Tibial nerve (tissue), 4 donors: Measurements from ENCODE around the gene SPRYD3. TPM values are rescaled to one million over a fixed set of nuclear protein-coding genes. Genes with fewer than 3 reads are reported as not detected.
A peak's percentile ranks its signal among the peaks of the same experiment; 100 is the strongest.

ENCODE experiments used
- DNase-seq, 2 donors: peaks; one replicate each; pipeline ENCODE4 v3.0.0-alpha.2; 2019; ENCODE audit warnings: low spot score in 2 of 2
- H3K27ac ChIP-seq, 4 donors: fragments of 200-600 bp; sonication (generic) in 3 of 4; one replicate each; pipeline ENCODE4 v1.5.1; 2017 to 2019; ENCODE audit warnings: mild to moderate bottlenecking in 1 of 4
- H3K27me3 ChIP-seq, 2 donors: fragments of 200-600 bp; sonication (generic) in 1 of 2; one replicate each; pipeline versions ENCODE4 v1.5.1 to v1.6.0; 2017 to 2019
- H3K36me3 ChIP-seq, 3 donors: fragments of 200-600 bp; sonication (generic); one replicate each; pipeline ENCODE4 v1.5.1; 2018 to 2019
- H3K4me1 ChIP-seq, 4 donors: fragments of 200-600 bp; sonication (generic) in 3 of 4; one replicate each; pipeline ENCODE4 v1.5.1; 2017 to 2019
- H3K4me3 ChIP-seq, 4 donors: fragments of 200-600 bp; sonication (generic) in 3 of 4; one replicate each; pipeline ENCODE4 v1.5.1; 2017 to 2019; ENCODE audit warnings: mild to moderate bottlenecking in 1 of 4, moderate library complexity in 1 of 4
- H3K9me3 ChIP-seq, 4 donors: fragments of 200-600 bp; sonication (generic) in 3 of 4; one replicate each; pipeline ENCODE4 v1.5.1; 2017 to 2019
- CTCF ChIP-seq, 5 experiments: fragments of 200-600 bp in 3 of 5; fragments of 450-650 bp in 2 of 5; sonication (generic) in 3 of 5; IDR thresholded peaks; one replicate each; pipeline ENCODE4 v1.5.1; 2016 to 2019; ENCODE audit warnings: antibody characterized with exemption in 5 of 5, mild to moderate bottlenecking in 3 of 5, moderate library complexity in 2 of 5
- EP300 ChIP-seq, 2 donors: sonication (generic); formaldehyde crosslinking; IDR thresholded peaks; one replicate each; pipeline ENCODE4 v1.6.1; 2017; ENCODE audit warnings: antibody characterized with exemption in 2 of 2, mild to moderate bottlenecking in 1 of 2
- POLR2A ChIP-seq, 2 donors: fragments of 450-650 bp; IDR thresholded peaks; one replicate each; pipeline ENCODE4 v1.6.1; 2017; ENCODE audit warnings: antibody characterized with exemption in 2 of 2, mild to moderate bottlenecking in 2 of 2, moderate library complexity in 2 of 2
- WGBS, 2 donors: methylation state at CpG; one replicate each; pipeline ENCODE4 v1.1.5; 2018; 5-methylcytosine and 5-hydroxymethylcytosine counted together
- total RNA-seq, 4 donors: library from RNA; depleted of rRNA; stranded (reverse); fragments of >200 nt; gene quantifications; one replicate each; pipeline ENCODE4 v1.1.0, GENCODE V29; 2016

The SPRYD3 gene
- total RNA-seq, 4 donors from 2014 or later, result 51.8 to 57.0 (median 54.3) TPM

GRCh38 chr12:53098354-53098981 is 19.3 kb upstream of the SPRYD3 start:
- WGBS, 2 donors, result 19 to 21% methylated on average over 13 of the region's 13 CpGs
- no peaks in the 10 kb centered on the region for H3K27me3 ChIP-seq
- TF ChIP-seq CTCF (IDR thresholded peaks at IDR 0.05) (no peak), POLR2A (IDR thresholded peaks at IDR 0.05) (peak in 1 of 2 donors; percentile 26), EP300 (IDR thresholded peaks at IDR 0.05) (peak in 1 of 2 donors; percentile 14)
- peak overlapping the region; percentile 43 to 85 (median 57) for H3K4me3 ChIP-seq
- peak overlapping the region; percentile 49 to 94 (median 87) for H3K27ac ChIP-seq
- peaks cover 0 to 24% (median 0%) of the 10 kb centered on the region in 3 donors for H3K36me3 ChIP-seq
- peak in 1 of 2 donors; percentile 55 for DNase-seq
- H3K9me3 ChIP-seq, result no peaks in the 10 kb centered on the region
- H3K4me1 ChIP-seq, result peaks cover 0 to 87% (median 38%) of the 10 kb centered on the region in 4 donors

- WGBS, 2 donors, result 2% methylated on average over 27 to 29 of the region's 51 CpGs
- Histone ChIP-seq H3K27me3 (no peaks in the 10 kb centered on the region), H3K27ac (peak within 1 kb of the TSS; percentile 49 to 94 (median 87)), H3K4me3 (peak within 1 kb of the TSS; percentile 43 to 85 (median 57)), H3K4me1 (peaks cover 0 to 81% (median 32%) of the 10 kb centered on the region in 4 donors), H3K36me3 (peaks cover 0 to 24% (median 0%) of the 10 kb centered on the region in 3 donors), H3K9me3 (no peaks in the 10 kb centered on the region)
- TF ChIP-seq EP300 (IDR thresholded peaks at IDR 0.05), result no peak
- TF ChIP-seq CTCF (IDR thresholded peaks at IDR 0.05), result peak in 2 of 5 experiments; percentile 50 to 57
- TF ChIP-seq POLR2A (IDR thresholded peaks at IDR 0.05), result peak in 1 of 2 donors; percentile 52
- DNase-seq, result peak; percentile 58 to 61
These were observed 18.6 kb upstream of the SPRYD3 start, which contains the start of gene IGFBP6 for GRCh38 chr12:53097564-53098353. Gene IGFBP6, plus strand, starts transcription at chr12:53097667. Its CDS starts 51 bp downstream, at chr12:53097718.

- H3K36me3 ChIP-seq, result peaks cover 0 to 21% (median 0%) of the 10 kb centered on the region in 3 donors
- H3K4me3 ChIP-seq, result peak overlapping the region; percentile 43 to 85 (median 57)
- DNase-seq, result no peak
- peaks cover 0 to 81% (median 29%) of the 10 kb centered on the region in 4 donors for H3K4me1 ChIP-seq
- WGBS, 2 donors, result 0 to 2% methylated on average over 9 of the region's 9 CpGs
- H3K27me3 ChIP-seq, result no peaks in the 10 kb centered on the region
- no peak for TF ChIP-seq POLR2A (IDR thresholded peaks at IDR 0.05)
- TF ChIP-seq EP300 (IDR thresholded peaks at IDR 0.05), result no peak
- TF ChIP-seq CTCF (IDR thresholded peaks at IDR 0.05), result no peak
- H3K27ac ChIP-seq, result peak overlapping the region; percentile 49 to 94 (median 87)
- no peaks in the 10 kb centered on the region for H3K9me3 ChIP-seq
These were observed 18.0 kb upstream of the SPRYD3 start for GRCh38 chr12:53097207-53097563.

GRCh38 chr12:53096759-53097158 is 17.6 kb upstream of the SPRYD3 start:
- no peak for DNase-seq
- peak overlapping the region; percentile 43 to 85 (median 57) for H3K4me3 ChIP-seq
- peak overlapping the region; percentile 49 to 94 (median 87) for H3K27ac ChIP-seq
- no peaks in the 10 kb centered on the region for H3K9me3 ChIP-seq
- 22 to 23% methylated on average over 9 of the region's 9 CpGs for WGBS, 2 donors
- no peak for TF ChIP-seq CTCF (IDR thresholded peaks at IDR 0.05)
- no peak for TF ChIP-seq EP300 (IDR thresholded peaks at IDR 0.05)
- TF ChIP-seq POLR2A (IDR thresholded peaks at IDR 0.05), result no peak
- H3K4me1 ChIP-seq, result peaks cover 0 to 78% (median 29%) of the 10 kb centered on the region in 4 donors
- peaks cover 0 to 17% (median 0%) of the 10 kb centered on the region in 3 donors for H3K36me3 ChIP-seq
- no peaks in the 10 kb centered on the region for H3K27me3 ChIP-seq
